ENCODE data around the gene LRFN5.

Gene LRFN5

DNA sequence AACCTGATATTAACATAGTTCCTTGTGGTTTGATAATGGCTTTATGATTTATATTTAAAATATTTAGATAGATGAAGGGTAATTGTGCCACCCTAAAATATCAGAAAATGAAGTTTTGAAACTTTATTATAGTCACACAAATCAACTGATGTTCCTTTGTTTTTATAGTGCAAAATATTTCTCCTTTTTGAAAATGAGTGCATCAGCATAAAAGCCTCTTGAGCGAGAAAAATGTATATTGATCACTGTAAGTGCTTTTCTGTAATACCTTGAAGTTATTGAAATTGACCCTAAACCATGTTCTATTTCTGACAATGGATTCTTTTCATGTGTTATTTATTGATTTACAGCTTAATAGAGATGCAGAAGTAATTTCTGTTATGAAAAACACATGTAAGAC, 35.0 kb downstream of the LRFN5 start:
- no peak overlapping the region for H3K4me2 ChIP-seq (ENCODE audit: low read length)
- no peak overlapping the region for H3K27ac ChIP-seq (ENCODE audit: low read depth, low read length, poor library complexity, severe bottlenecking)
- no peak overlapping the region for H3K9ac ChIP-seq (ENCODE audit: low read length)
- H3K9me3 ChIP-seq (ENCODE audit: low read length), result no peaks in the 10 kb centered on the region
- no peaks in the 10 kb centered on the region for H3K79me2 ChIP-seq (ENCODE audit: insufficient read depth, low read length)
- no peak overlapping the region for H3K4me3 ChIP-seq (ENCODE audit: low read depth, low read length, poor library complexity, severe bottlenecking)
- H3K4me1 ChIP-seq (ENCODE audit: insufficient read depth, low read length, severe bottlenecking), result peaks cover 6% of the 10 kb centered on the region
- no peak overlapping the region for H2AFZ ChIP-seq (ENCODE audit: low read length)
- no peaks in the 10 kb centered on the region for H3F3A ChIP-seq (ENCODE audit: insufficient read depth, low read length)
- no peaks in the 10 kb centered on the region for H3K9me2 ChIP-seq (ENCODE audit: low read depth, low read length)
- no peaks in the 10 kb centered on the region for H4K20me1 ChIP-seq (ENCODE audit: insufficient read depth, low read length)
- no peaks in the 10 kb centered on the region for H3K36me3 ChIP-seq (ENCODE audit: insufficient read depth, low read length)
- no peak for TF ChIP-seq EZH2 (IDR thresholded peaks at IDR 0.05; ENCODE audit: borderline replicate concordance, low read length)
- TF ChIP-seq, protein P1, sequence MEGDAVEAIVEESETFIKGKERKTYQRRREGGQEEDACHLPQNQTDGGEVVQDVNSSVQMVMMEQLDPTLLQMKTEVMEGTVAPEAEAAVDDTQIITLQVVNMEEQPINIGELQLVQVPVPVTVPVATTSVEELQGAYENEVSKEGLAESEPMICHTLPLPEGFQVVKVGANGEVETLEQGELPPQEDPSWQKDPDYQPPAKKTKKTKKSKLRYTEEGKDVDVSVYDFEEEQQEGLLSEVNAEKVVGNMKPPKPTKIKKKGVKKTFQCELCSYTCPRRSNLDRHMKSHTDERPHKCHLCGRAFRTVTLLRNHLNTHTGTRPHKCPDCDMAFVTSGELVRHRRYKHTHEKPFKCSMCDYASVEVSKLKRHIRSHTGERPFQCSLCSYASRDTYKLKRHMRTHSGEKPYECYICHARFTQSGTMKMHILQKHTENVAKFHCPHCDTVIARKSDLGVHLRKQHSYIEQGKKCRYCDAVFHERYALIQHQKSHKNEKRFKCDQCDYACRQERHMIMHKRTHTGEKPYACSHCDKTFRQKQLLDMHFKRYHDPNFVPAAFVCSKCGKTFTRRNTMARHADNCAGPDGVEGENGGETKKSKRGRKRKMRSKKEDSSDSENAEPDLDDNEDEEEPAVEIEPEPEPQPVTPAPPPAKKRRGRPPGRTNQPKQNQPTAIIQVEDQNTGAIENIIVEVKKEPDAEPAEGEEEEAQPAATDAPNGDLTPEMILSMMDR (IDR thresholded peaks at IDR 0.05; ENCODE audit: low read length), result no peak
- no peaks in the 10 kb centered on the region for H3K27me3 ChIP-seq (ENCODE audit: insufficient read depth, low read length)

DNA sequence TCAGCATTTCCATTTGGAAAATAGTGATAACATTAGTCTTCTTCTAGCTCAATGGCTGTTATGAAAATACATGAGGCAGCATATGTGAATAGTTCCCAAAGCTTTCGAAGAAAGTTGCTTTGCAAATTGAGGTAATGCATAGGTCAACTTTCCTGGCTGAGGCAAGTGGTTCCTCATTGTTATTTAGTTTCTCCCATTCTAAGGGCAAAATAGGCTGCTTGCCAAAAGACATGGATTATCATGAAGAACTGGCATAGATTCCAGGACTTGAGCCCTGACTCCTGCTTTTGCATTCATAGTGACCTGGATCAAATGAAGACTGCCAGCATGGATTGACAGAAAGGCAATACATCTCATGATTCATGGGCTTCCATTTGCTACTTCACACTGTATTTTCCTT, 35.7 kb downstream of the LRFN5 start:
- Histone ChIP-seq H3K4me3 (ENCODE audit: low read depth, low read length, poor library complexity, severe bottlenecking) (no peak overlapping the region), H3K79me2 (ENCODE audit: insufficient read depth, low read length) (no peaks in the 10 kb centered on the region)

DNA sequence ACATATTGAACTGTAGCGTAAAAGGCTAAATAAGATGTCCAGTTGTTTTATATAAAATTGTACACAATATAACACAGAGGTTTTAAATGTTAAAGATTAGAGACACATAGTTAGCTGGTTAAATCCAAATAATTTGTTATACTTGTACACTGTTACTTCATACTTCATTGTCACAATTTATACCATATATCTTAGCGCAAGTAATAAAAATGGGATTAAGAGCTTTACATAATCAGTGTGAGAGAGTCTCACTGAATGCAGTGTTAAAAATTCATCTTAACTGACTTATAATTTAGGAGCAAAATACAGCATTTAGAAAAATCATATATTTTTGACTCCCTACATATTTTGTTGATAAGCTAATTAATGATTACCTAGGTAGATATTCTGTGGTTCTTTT, 36.1 kb downstream of the LRFN5 start:
- H3K9me2 ChIP-seq (ENCODE audit: low read depth, low read length), result no peaks in the 10 kb centered on the region
- H2AFZ ChIP-seq (ENCODE audit: low read length), result no peak overlapping the region
- H3K36me3 ChIP-seq (ENCODE audit: insufficient read depth, low read length), result no peaks in the 10 kb centered on the region
- H3K4me2 ChIP-seq (ENCODE audit: low read length), result no peak overlapping the region
- H3K79me2 ChIP-seq (ENCODE audit: insufficient read depth, low read length), result no peaks in the 10 kb centered on the region
- H3K9me3 ChIP-seq (ENCODE audit: low read length), result no peaks in the 10 kb centered on the region
- no peaks in the 10 kb centered on the region for H4K20me1 ChIP-seq (ENCODE audit: insufficient read depth, low read length)
- H3K4me1 ChIP-seq (ENCODE audit: insufficient read depth, low read length, severe bottlenecking), result peaks cover 6% of the 10 kb centered on the region
- TF ChIP-seq, protein P1 (IDR thresholded peaks at IDR 0.05; ENCODE audit: low read length), result no peak
- no peak for TF ChIP-seq EZH2 (IDR thresholded peaks at IDR 0.05; ENCODE audit: borderline replicate concordance, low read length)
- no peaks in the 10 kb centered on the region for H3K27me3 ChIP-seq (ENCODE audit: insufficient read depth, low read length)
- H3F3A ChIP-seq (ENCODE audit: insufficient read depth, low read length), result no peaks in the 10 kb centered on the region
- no peak overlapping the region for H3K4me3 ChIP-seq (ENCODE audit: low read depth, low read length, poor library complexity, severe bottlenecking)
- H3K9ac ChIP-seq (ENCODE audit: low read length), result no peak overlapping the region
- H3K27ac ChIP-seq (ENCODE audit: low read depth, low read length, poor library complexity, severe bottlenecking), result no peak overlapping the region

More for the DNA sequence above, 35.7 kb downstream of the LRFN5 start:
- no peak overlapping the region for H3K4me2 ChIP-seq (ENCODE audit: low read length)
- no peak overlapping the region for H3K27ac ChIP-seq (ENCODE audit: low read depth, low read length, poor library complexity, severe bottlenecking)
- no peaks in the 10 kb centered on the region for H3K9me2 ChIP-seq (ENCODE audit: low read depth, low read length)
- no peaks in the 10 kb centered on the region for H3K36me3 ChIP-seq (ENCODE audit: insufficient read depth, low read length)
- no peak overlapping the region for H3K9ac ChIP-seq (ENCODE audit: low read length)
- H3K27me3 ChIP-seq (ENCODE audit: insufficient read depth, low read length), result no peaks in the 10 kb centered on the region
- peaks cover 6% of the 10 kb centered on the region for H3K4me1 ChIP-seq (ENCODE audit: insufficient read depth, low read length, severe bottlenecking)
- H3K9me3 ChIP-seq (ENCODE audit: low read length), result no peaks in the 10 kb centered on the region
- H4K20me1 ChIP-seq (ENCODE audit: insufficient read depth, low read length), result no peaks in the 10 kb centered on the region
- TF ChIP-seq EZH2 (IDR thresholded peaks at IDR 0.05; ENCODE audit: borderline replicate concordance, low read length), result no peak
- TF ChIP-seq, protein P1 (IDR thresholded peaks at IDR 0.05; ENCODE audit: low read length), result no peak
- H3F3A ChIP-seq (ENCODE audit: insufficient read depth, low read length), result no peaks in the 10 kb centered on the region
- H2AFZ ChIP-seq (ENCODE audit: low read length), result no peak overlapping the region

All from OCI-LY1 (cell line).